ENCODE data around the gene DIP2C.
"Not testable (repeated sequence)": the region's sequence is repeated elsewhere in the genome, so short reads cannot be mapped to it uniquely, and the experiment has no call there.

DIP2C gene

GRCh38 chr10:712575-712974 is 23.1 kb upstream of the DIP2C start:
- TF ChIP-seq CTCF (conservative IDR thresholded peaks at IDR 0.05) (no peak), ZFX (IDR thresholded peaks at IDR 0.05) (no peak)
- H3K27ac ChIP-seq, result no peak overlapping the region

GRCh38 chr10:712089-712488 is 22.6 kb upstream of the DIP2C start:
- TF ChIP-seq ZFX (IDR thresholded peaks at IDR 0.05) (no peak), CTCF (conservative IDR thresholded peaks at IDR 0.05) (no peak)
- no peak overlapping the region for H3K27ac ChIP-seq

GRCh38 chr10:707861-708260 is 18.4 kb upstream of the DIP2C start:
- TF ChIP-seq ZFX (IDR thresholded peaks at IDR 0.05) (no peak), CTCF (conservative IDR thresholded peaks at IDR 0.05) (no peak)

GRCh38 chr10:707456-707855 is 18.0 kb upstream of the DIP2C start:
- no peak overlapping the region for H3K27ac ChIP-seq
- TF ChIP-seq CTCF (conservative IDR thresholded peaks at IDR 0.05), result no peak

More at GRCh38 chr10:707861-708260, 18.4 kb upstream of the DIP2C start:
- no peak overlapping the region for H3K27ac ChIP-seq

GRCh38 chr10:703118-703517 is 13.7 kb upstream of the DIP2C start:
- no peak overlapping the region for H3K27ac ChIP-seq
- no peak for TF ChIP-seq ZFX (IDR thresholded peaks at IDR 0.05)

- H3K27ac ChIP-seq, result not testable (repeated sequence)
Observed at GRCh38 chr10:700183-700582, 10.7 kb upstream of the DIP2C start.

- no peak for TF ChIP-seq CTCF (conservative IDR thresholded peaks at IDR 0.05)
- no peak overlapping the region for H3K27ac ChIP-seq
Observed at GRCh38 chr10:697097-697875, 7.8 kb upstream of the DIP2C start.

- TF ChIP-seq CTCF (conservative IDR thresholded peaks at IDR 0.05), result no peak
- TF ChIP-seq ZFX (IDR thresholded peaks at IDR 0.05), result no peak
- H3K27ac ChIP-seq, result no peak overlapping the region
Observed at GRCh38 chr10:695396-695795, 5.9 kb upstream of the DIP2C start.
